GM12801 (cell line): ENCODE measurements around the gene ADAMTS9.

Source experiments
- TF ChIP-seq, protein P1 (sequence below): IDR thresholded peaks from one replicate; pipeline ENCODE4 v1.5.1; 2011; ENCODE audit warnings: control low read depth; ENCODE audit not compliant: insufficient read length; ENCODE audit errors: extremely low read depth

Gene ADAMTS9

GRCh38 chr3:64491843-64492242 lies 196.0 kb downstream of the ADAMTS9 start:
- TF ChIP-seq, protein P1, sequence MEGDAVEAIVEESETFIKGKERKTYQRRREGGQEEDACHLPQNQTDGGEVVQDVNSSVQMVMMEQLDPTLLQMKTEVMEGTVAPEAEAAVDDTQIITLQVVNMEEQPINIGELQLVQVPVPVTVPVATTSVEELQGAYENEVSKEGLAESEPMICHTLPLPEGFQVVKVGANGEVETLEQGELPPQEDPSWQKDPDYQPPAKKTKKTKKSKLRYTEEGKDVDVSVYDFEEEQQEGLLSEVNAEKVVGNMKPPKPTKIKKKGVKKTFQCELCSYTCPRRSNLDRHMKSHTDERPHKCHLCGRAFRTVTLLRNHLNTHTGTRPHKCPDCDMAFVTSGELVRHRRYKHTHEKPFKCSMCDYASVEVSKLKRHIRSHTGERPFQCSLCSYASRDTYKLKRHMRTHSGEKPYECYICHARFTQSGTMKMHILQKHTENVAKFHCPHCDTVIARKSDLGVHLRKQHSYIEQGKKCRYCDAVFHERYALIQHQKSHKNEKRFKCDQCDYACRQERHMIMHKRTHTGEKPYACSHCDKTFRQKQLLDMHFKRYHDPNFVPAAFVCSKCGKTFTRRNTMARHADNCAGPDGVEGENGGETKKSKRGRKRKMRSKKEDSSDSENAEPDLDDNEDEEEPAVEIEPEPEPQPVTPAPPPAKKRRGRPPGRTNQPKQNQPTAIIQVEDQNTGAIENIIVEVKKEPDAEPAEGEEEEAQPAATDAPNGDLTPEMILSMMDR: no peak

GRCh38 chr3:64490180-64490724 lies 197.5 kb downstream of the ADAMTS9 start:
- TF ChIP-seq, protein P1: no peak

DNA sequence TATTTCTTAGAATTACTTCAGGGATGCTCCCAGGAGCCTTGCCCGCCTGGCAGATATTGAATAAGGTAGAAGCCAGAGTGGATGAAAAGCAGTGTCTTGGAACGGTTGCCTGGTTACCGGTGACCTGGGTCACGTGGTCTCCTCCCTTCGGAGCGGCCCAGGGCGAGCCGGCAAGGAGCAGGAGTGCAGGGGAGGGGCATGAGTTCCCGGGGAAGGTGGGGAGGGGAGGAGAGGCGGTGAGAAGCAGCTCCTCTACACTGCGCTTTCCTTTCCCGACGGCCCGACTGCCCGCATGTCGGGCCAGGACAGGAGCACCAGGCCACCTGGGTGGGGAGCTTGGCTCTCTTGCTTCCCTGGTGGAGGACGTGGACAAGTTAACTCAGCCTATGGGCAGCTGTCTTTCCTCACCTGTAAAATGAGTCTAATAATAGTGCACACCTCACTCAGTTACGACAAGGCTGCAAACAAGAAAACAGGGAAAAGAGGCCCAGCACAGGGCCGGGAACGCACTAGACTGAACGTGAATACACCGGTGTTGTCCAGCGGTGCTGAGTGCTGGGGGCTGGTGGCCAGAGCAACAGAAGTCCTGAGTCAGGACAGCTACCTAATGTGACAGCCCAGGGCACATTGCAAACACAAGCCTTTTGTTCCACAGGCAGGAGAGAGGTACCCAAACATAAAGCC lies 198.3 kb downstream of the ADAMTS9 start:
- TF ChIP-seq, protein P1: no peak

- TF ChIP-seq, protein P1: no peak
Measured at GRCh38 chr3:64488939-64489338, 198.9 kb downstream of the ADAMTS9 start.

- TF ChIP-seq, protein P1: no peak
Measured at GRCh38 chr3:64484289-64484992, 203.4 kb downstream of the ADAMTS9 start.

- TF ChIP-seq, protein P1: no peak
Measured at GRCh38 chr3:64483467-64483866, 204.3 kb downstream of the ADAMTS9 start.

DNA sequence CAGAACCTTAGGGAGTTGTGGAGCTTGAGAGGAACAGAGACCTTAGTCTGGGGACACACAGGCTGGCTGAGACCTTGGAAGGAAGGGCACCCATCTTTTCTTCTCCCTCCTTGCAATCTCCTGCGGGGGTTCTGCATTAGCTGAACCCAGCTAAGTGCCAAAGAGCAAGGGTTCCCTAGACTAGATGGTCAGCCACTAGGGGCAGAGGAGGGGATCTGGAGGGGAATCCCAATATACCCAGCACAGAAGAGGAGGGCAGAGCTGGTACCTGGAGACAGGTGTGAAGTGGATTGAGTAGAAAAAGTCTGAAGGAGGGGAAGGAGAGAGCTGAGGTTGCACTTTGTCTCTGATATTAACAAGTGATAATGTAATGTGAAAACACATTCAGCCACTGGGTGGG lies 212.8 kb downstream of the ADAMTS9 start:
- TF ChIP-seq, protein P1: no peak
